Type B pancreatic cell (in vitro differentiated cells): Measurements from ENCODE around the gene TSSC4. TPM values are rescaled to one million over a fixed set of nuclear protein-coding genes. Genes with fewer than 3 reads are reported as not detected.
A peak's percentile ranks its signal among the peaks of the same experiment; 100 is the strongest.

Source experiments
- DNase-seq: peaks from one replicate; pipeline ENCODE4 v3.0.0; 2021; ENCODE audit warnings: mixed read lengths; ENCODE audit not compliant: unreplicated experiment; ENCODE audit errors: extremely low spot score
- H3K27ac Mint-ChIP-seq: 2 replicates; pipeline ENCODE4 v1.8.0; 2021; ENCODE audit warnings: mild to moderate bottlenecking, mixed read lengths
- H3K27me3 Mint-ChIP-seq: 2 replicates; pipeline ENCODE4 v1.8.0; 2021; ENCODE audit warnings: mixed read lengths
- H3K36me3 Mint-ChIP-seq: 2 replicates; pipeline ENCODE4 v1.8.0; 2021; ENCODE audit warnings: mixed read lengths
- H3K4me1 Mint-ChIP-seq: one replicate; pipeline ENCODE4 v1.8.0; 2021; ENCODE audit warnings: mixed read lengths; ENCODE audit not compliant: unreplicated experiment
- H3K4me3 Mint-ChIP-seq: 2 replicates; pipeline ENCODE4 v1.8.0; 2021; ENCODE audit warnings: mild to moderate bottlenecking, mixed read lengths
- H3K9me3 Mint-ChIP-seq: 2 replicates; pipeline ENCODE4 v1.8.0; 2021; ENCODE audit warnings: mixed read lengths
- total RNA-seq: library from RNA; stranded (reverse); gene quantifications from 2 replicates; pipeline ENCODE4 v1.2.1, GENCODE V29; 2021; ENCODE audit warnings: low replicate concordance
- TF ChIP-seq, protein P1 (sequence below): fragments of 200-600 bp; sonication (generic); conservative IDR thresholded peaks from 2 replicates; pipeline ENCODE4 v1.5.0; 2021; ENCODE audit warnings: antibody characterized with exemption, mild to moderate bottlenecking

The TSSC4 gene
- total RNA-seq, 1 donor from 2014 or later = 59.0 TPM

DNA sequence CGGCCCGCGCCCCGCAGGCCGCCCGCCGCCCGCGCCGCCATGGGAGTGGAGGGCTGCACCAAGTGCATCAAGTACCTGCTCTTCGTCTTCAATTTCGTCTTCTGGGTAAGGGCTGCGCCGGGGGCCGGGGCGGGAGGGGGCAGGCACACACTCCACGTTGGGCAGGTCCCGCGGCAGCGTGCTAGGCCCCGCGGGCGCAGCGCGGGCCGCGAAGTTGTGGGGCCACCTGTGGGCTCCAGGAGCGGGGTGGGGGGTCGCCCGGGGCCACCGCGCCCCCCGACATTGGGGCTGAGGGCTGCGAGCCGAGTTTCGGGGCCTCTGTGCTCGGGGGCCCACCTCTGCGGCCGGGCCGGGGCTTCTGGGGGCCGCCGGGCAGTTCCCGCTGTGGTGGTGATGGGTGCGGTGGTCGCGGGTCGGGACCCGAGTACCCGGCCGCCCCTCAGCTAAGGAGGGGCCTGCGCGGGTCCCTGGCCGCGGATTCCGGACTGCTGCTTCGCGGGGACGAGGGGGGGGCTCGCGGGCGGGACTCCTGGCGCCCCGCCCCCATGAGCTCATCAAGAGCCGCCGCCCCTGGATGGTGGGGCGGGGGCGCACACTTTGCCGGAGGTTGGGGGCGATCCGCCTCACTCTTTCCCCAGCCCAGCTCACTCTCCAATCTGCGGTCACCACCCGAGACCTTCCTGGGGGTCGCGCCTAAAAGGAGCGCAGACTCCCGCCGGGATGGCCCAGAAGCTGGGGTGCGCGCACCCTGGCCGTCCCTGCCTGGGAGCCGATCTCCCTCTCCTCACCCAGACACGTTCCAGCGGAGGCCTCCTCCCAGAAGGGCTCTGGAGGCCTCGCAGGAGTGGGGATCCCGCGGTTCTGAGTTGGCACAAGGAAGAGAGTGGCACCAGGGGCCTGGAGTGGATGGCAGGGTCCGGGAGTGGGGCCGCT is 22.8 kb upstream of the TSSC4 start:
- no peak for DNase-seq
- TF ChIP-seq, protein P1, sequence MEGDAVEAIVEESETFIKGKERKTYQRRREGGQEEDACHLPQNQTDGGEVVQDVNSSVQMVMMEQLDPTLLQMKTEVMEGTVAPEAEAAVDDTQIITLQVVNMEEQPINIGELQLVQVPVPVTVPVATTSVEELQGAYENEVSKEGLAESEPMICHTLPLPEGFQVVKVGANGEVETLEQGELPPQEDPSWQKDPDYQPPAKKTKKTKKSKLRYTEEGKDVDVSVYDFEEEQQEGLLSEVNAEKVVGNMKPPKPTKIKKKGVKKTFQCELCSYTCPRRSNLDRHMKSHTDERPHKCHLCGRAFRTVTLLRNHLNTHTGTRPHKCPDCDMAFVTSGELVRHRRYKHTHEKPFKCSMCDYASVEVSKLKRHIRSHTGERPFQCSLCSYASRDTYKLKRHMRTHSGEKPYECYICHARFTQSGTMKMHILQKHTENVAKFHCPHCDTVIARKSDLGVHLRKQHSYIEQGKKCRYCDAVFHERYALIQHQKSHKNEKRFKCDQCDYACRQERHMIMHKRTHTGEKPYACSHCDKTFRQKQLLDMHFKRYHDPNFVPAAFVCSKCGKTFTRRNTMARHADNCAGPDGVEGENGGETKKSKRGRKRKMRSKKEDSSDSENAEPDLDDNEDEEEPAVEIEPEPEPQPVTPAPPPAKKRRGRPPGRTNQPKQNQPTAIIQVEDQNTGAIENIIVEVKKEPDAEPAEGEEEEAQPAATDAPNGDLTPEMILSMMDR = no peak
- Mint-ChIP-seq H3K4me1 (peaks cover 10% of the 10 kb centered on the region), H3K36me3 (no peaks in the 10 kb centered on the region), H3K9me3 (no peaks in the 10 kb centered on the region), H3K4me3 (peak overlapping the region; percentile 89), H3K27me3 (no peaks in the 10 kb centered on the region), H3K27ac (peak overlapping the region; percentile 77)

DNA sequence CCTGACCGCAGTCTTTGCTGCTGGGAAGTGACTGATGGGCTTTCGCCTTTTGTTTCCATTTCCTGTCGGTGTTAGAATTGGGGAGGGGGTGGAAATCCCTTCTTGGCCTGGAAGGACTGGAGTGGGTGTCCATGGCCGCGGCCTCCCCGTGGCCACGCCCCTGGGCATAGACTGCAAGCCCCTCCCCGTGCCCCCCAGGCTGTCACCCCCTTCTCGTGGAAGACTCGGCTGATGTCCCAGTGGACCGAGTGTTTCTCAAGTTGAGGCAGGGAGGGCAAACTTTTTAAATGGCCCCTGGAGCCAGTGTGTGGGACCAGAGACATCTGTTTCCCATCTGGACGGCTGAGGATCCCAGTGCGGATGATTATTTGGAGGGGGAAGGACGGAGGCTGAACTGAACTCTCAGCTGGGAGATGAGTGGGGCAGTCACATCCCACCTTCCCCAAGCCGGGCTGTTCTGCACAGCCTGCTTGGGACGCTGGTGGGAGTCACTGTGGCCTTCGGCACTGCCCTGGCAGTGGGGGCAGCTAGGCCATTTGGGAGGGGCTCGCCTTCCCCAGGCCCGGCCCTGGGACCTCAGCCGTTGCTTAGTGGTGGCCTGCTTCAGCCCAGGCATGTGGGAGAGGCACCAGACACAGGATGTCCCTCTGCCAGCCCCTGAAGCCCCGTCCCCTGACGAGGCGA is 21.9 kb upstream of the TSSC4 start:
- DNase-seq = no peak

DNA sequence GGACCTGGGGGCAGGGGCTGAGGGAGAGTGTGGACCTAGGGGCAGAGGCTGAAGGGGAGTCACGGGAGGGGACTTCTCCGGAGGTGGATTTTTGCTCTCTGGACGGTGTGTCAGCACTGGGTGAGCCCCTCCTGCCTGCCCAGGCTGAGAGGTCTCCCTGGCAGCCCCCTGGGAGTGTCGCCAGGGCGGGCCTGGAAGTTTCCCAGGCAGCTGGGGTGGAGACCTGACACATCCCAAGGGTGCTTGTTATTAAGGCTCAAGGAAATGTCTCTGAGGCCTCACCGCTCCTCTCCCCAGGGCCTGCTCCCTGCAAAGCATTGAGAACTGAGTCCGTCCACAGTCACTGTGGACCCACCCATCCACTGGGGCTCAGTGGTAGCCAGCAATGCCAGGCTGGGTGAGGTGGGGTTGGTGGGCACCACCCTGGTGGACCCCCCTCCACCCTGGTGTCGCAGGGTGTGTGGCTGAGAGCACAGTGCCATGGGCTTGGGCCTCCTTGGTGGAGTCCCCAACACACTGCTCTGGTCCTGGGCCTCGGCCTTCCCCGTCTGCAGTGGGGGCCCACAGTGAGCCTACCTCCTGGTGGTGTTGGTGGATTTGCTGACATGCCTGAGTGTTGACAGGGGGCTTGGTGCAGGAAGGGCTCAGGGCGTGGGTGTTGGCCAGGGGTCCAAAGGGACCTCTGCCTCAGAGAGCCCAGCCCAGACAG is 20.9 kb upstream of the TSSC4 start:
- Mint-ChIP-seq H3K4me1 (peaks cover 10% of the 10 kb centered on the region), H3K27ac (peak overlapping the region; percentile 65), H3K4me3 (peak overlapping the region; percentile 67), H3K36me3 (no peaks in the 10 kb centered on the region), H3K9me3 (no peaks in the 10 kb centered on the region), H3K27me3 (no peaks in the 10 kb centered on the region)
- no peak for DNase-seq
- TF ChIP-seq, protein P1 = no peak

More for the DNA sequence above, 21.9 kb upstream of the TSSC4 start:
- TF ChIP-seq, protein P1 = no peak
- Mint-ChIP-seq H3K4me3 (peak overlapping the region; percentile 89), H3K9me3 (no peaks in the 10 kb centered on the region), H3K4me1 (peaks cover 10% of the 10 kb centered on the region), H3K27me3 (no peaks in the 10 kb centered on the region), H3K36me3 (no peaks in the 10 kb centered on the region), H3K27ac (peak overlapping the region; percentile 77)

DNA sequence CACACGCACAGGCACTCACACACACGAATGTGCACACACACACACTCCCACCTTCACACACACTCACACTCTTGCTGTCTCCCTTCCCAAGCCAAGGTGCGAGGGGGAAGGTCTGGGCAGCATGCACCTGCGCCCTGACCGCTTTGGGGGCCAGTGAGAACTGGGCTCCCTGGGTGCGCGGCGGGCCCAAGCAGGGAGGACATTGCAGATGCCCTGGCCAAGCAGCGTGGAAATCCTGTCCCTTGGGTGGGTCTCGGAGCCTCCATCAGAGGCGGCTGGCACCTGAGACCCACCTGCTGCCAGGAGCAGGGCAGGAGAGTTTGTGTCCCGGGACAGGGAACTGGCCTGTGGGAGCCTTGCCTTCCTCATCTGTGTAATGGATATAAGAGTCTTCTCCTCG is 20.2 kb upstream of the TSSC4 start:
- DNase-seq = no peak
- no peak overlapping the region for H3K27ac Mint-ChIP-seq
- peaks cover 10% of the 10 kb centered on the region for H3K4me1 Mint-ChIP-seq
- H3K36me3 Mint-ChIP-seq = no peaks in the 10 kb centered on the region
- no peaks in the 10 kb centered on the region for H3K9me3 Mint-ChIP-seq
- peak overlapping the region; percentile 67 for H3K4me3 Mint-ChIP-seq
- no peaks in the 10 kb centered on the region for H3K27me3 Mint-ChIP-seq
- TF ChIP-seq, protein P1 = no peak

DNA sequence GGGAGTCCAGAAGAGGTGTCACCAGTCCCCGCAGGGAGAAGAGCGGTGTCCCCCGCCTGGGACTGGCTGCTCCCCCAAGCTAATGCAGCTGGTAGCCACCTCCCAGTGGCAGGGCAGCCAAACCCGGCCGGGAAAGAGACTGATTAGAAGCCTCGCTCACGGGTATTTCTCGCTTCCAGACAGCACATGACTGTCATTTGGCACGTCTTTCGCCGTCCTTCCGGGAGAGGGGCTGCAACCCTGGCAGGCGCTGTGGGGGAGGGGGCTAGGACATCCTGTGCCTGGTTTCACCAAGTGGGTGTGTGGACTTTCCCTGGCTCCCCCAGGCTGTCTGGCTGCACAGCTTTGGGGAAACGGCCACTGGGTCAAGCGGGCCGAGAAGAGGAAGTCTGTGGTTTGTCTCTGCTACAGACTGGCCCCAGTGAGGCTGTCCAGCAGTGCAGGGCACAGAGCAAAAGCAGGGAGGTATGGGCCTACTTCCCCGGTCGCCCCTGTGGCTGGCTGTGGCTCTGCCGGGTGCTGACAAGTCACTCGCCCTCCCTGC is 19.7 kb upstream of the TSSC4 start:
- no peaks in the 10 kb centered on the region for H3K9me3 Mint-ChIP-seq
- H3K27me3 Mint-ChIP-seq = no peaks in the 10 kb centered on the region
- TF ChIP-seq, protein P1 = no peak
- peaks cover 12% of the 10 kb centered on the region for H3K4me1 Mint-ChIP-seq
- no peaks in the 10 kb centered on the region for H3K36me3 Mint-ChIP-seq
- DNase-seq = no peak
- H3K4me3 Mint-ChIP-seq = no peak overlapping the region
- no peak overlapping the region for H3K27ac Mint-ChIP-seq
